NAMALWA (cell line): ENCODE data around the gene SHISAL1.
"Not testable (repeated sequence)": the region's sequence is repeated elsewhere in the genome, so short reads cannot be mapped to it uniquely, and the experiment has no call there.

Experiments used
- DNase-seq: peaks from one replicate; pipeline ENCODE4 v3.0.0-alpha.2; 2015; ENCODE audit warnings: low spot score

SHISAL1 gene

GRCh38 chr22:44328326-44328725 is 15.6 kb upstream of the SHISAL1 start:
- no peak for DNase-seq

GRCh38 chr22:44326491-44326885 is 13.7 kb upstream of the SHISAL1 start:
- DNase-seq = no peak

- no peak for DNase-seq
These were observed 13.2 kb upstream of the SHISAL1 start for GRCh38 chr22:44325718-44326490.

- DNase-seq = not testable (repeated sequence)
These were observed 10.5 kb upstream of the SHISAL1 start for GRCh38 chr22:44323140-44323790.

GRCh38 chr22:44319685-44320084 is 6.9 kb upstream of the SHISAL1 start:
- DNase-seq = no peak

GRCh38 chr22:44318751-44319150 is 6.0 kb upstream of the SHISAL1 start:
- no peak for DNase-seq

- no peak for DNase-seq
These were observed 5.3 kb upstream of the SHISAL1 start for GRCh38 chr22:44317886-44318637.

GRCh38 chr22:44317123-44317444 is 4.3 kb upstream of the SHISAL1 start:
- DNase-seq = no peak

- no peak for DNase-seq
These were observed 3.8 kb upstream of the SHISAL1 start for GRCh38 chr22:44316393-44317122.

GRCh38 chr22:44314425-44315067 is 1.8 kb upstream of the SHISAL1 start:
- no peak for DNase-seq

- DNase-seq = no peak
These were observed 745 bp upstream of the SHISAL1 start for GRCh38 chr22:44313385-44314006.

GRCh38 chr22:44311855-44312170 is 938 bp downstream of the SHISAL1 start:
- no peak for DNase-seq

GRCh38 chr22:44311104-44311854 is 1.5 kb downstream of the SHISAL1 start:
- DNase-seq = no peak

- DNase-seq = no peak
These were observed 3.1 kb downstream of the SHISAL1 start for GRCh38 chr22:44309647-44310046.

GRCh38 chr22:44309137-44309536 is 3.6 kb downstream of the SHISAL1 start:
- no peak for DNase-seq

- DNase-seq = no peak
These were observed 5.1 kb downstream of the SHISAL1 start for GRCh38 chr22:44307509-44308169.

GRCh38 chr22:44305888-44306287 is 6.9 kb downstream of the SHISAL1 start:
- DNase-seq = no peak

GRCh38 chr22:44305455-44305854 is 7.3 kb downstream of the SHISAL1 start:
- DNase-seq = no peak

GRCh38 chr22:44304911-44305310 is 7.8 kb downstream of the SHISAL1 start:
- DNase-seq = no peak

- no peak for DNase-seq
These were observed 8.4 kb downstream of the SHISAL1 start for GRCh38 chr22:44304354-44304753.
